DMS153 (cell line): Measurements from ENCODE around the gene PRPSAP2.

Experiments used
- DNase-seq: peaks from one replicate; lab custom pipeline; 2025; lab: John Stamatoyannopoulos, UW

PRPSAP2 gene

DNA sequence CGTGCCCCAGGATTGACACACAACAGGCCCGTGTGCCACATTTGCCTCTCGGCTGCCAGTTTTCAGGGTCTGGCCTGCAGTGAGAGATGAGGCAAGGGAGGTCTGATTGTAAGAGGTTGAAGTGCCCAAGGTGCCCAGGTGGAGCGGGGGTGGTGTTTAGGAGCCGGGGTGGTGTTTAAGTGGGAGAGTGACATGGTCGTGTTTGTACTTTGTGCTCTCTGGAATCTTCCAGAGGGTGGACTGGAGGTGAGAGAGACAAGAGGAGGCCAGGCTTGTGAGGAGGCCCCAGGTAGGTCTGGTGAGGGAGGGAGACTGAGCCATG is 104.5 kb downstream of the PRPSAP2 start:
- DNase-seq = no peak

DNA sequence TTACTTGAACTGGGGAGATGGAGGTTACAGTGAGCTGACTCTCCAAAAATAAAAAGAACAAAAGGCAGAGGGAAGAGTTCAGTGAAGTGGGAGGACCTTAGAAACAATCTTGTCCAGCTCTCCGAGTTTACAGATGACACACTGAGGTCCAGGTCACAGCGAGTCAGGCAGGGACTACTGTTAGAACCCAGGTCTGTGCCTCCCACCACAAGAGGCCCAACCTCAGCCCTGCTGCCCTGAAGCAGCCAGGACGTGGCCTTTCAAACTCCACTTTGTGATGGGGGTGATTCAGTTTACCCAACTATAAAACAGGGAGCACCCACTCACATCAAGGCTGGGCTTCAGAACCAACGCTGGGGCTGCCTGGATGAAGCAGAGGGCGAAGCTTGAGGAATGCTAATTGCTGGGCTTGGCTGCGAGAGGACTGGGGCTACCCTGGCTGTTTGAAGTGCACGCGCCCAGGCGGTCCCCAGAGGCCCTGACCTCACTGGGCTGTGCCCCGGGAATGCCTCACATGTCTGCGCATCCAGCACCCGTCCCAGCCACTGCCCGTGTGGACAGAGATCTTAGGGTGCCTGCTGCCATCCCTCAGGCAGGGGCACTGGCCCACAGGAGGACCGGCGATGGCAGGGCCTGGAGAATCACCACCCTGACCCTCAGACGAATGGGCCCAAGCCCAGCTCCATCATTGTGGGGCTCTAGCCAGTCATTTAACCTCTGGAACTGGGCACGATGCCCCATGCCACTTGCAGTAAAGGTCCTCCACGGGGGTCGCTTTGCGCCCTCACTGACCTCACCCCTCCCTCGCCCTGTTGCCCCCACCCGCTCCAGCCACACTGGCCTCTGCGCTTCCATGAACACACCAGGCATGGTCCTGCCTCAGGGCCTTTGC is 105.4 kb downstream of the PRPSAP2 start:
- DNase-seq = no peak

DNA sequence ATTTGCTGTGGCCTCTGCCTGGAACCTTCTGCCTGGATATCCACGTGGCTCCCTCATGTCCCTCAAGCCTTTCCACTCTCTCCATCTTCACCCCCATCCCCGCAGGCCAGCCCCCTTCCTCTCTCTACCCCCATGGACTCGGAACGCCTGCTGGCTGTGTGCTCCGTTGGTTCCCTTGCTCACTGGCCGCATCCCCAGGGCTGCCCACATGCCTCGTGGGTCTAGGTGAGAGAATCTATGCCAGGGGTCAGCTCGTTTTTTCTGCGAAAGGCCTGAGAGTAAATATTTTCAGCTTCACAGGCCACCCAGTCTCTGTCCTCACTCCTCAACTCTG is 106.1 kb downstream of the PRPSAP2 start:
- no peak for DNase-seq

GRCh38 chr17:18964550-18964949 is 106.6 kb downstream of the PRPSAP2 start:
- DNase-seq = no peak

DNA sequence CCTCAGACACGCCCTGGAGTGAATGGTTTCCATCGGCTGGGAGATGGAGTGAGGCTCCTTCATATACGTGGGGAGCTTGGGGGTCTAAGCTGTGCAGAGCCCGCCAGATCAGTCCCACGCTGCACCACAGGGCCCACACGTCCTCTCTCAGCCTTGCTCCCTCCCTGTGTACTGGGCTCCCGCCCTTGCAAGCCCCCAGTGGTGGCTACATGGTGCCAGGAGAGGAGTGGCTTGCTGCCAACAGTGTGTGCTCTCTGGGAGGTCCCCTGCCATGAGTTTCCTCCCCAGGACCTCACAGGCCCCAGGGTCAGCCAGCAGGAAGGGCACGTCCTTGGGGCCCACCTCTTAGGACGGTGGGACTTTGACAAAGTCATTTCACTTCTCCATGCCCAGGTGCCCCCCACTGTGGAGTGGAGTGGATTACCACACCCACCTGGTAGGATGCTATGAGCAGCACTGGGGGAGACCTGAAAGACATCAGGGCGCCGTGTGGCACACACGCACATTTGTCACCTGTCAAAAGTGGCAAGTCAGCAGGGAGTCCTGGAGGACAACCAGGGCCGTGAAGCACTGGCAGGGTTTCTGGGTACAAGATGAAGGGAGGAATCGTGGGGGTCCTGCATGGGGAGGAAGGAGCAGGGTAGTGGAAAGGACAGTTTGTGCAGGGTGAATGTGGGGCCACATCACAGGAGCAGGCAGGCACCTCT is 107.8 kb downstream of the PRPSAP2 start:
- no peak for DNase-seq

DNA sequence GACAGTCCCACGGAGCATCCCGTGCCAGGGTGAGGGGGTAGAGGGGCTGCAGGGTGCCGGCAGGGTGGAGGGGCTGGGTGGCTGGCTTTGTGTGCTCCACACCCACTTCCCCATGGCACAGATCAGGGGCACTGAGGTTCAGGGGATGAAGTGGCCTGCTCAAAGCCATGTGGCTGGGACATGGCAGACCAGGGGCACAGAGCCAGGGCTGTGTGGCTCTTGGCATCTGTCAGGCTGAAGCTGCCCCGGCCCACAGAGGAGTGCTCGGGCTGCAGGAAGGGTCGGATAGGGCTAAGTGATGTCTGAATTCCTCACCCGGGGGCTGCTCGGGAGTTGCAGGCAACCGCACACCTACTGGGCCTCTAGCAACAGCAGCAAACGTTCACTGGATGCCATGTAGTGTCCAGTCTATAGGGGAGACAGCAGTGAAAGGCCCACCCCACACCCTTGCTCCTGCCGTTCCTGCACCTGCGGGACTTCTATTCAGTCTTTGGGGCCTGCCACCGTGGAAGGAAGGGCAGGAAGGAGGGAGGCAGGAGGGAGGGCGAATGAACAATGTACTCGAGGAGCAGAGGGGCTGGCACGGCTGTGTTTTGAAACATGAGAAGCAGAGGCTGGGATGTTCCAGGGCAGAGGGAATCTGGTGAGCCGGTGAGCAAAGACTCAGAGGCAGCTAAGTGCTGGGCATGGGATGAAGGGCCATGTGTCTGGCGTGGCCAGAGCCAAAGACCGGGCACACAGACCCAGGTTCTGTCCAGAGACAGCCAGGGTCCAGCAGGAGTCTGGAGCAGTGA is 109.1 kb downstream of the PRPSAP2 start:
- DNase-seq = no peak

DNA sequence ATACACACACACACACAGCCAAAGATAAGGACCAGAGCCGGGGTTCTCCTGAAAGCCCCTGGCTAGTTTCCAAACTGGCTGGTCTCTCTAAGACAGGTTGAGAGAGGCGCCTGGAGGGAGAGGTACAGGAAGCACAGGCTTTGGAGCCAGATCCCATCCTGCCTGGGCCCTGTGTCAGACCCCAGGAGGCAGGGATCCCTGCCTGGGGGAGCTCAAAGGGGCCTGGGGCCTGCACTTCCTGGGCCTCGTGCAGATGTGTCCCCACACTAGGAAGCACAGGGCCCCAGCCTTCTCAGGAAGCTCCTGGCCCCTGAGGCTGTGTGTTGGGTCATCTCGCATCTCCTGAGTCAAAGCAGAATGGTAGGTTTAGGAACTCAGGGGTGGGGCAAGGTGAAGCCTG is 110.0 kb downstream of the PRPSAP2 start:
- no peak for DNase-seq

DNA sequence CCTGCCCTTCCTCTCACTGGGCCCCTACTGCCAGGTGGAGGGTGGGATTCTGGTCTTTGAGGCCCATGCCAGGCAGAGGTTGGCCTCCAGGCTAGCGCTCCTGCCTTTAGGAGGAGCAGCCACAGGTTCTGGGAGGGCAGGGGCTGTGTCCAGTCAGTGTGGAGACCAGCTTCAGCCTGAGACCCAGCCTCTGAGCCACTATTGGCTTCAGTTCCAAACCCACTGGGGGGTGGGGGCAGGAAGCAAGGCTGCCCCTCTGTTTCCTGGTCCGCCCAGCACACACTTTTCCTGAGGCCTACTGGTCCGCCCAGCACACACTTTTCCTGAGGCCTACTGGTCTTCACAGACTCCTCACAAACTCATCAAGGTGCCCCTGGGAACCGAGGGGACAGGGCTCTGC is 110.4 kb downstream of the PRPSAP2 start:
- DNase-seq = no peak

GRCh38 chr17:18968945-18969887 is 111.3 kb downstream of the PRPSAP2 start:
- no peak for DNase-seq

- DNase-seq = no peak
Observed at GRCh38 chr17:18970582-18971480, 112.9 kb downstream of the PRPSAP2 start.

GRCh38 chr17:18971801-18972200 is 113.9 kb downstream of the PRPSAP2 start:
- no peak for DNase-seq

- no peak for DNase-seq
Observed at GRCh38 chr17:18974407-18975149, 116.6 kb downstream of the PRPSAP2 start.

DNA sequence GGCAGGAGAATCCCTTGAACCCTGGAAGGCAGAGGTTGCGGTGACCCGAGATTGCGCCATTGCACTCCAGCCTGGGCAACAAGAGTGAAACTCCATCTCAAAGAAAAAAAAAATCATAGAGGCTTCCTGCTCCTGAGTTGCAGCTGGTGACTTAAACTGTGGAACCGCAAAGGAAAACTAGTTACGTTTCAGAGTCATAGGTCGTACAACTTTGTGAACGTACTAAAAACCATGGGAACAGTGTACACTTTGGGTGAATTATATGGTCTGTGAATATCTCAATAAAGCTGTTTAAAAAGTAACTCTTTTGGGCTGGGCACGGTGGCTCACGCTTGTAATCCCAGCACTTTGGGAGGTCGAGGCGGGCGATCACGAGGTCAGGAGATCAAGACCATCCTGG is 117.7 kb downstream of the PRPSAP2 start:
- no peak for DNase-seq

DNA sequence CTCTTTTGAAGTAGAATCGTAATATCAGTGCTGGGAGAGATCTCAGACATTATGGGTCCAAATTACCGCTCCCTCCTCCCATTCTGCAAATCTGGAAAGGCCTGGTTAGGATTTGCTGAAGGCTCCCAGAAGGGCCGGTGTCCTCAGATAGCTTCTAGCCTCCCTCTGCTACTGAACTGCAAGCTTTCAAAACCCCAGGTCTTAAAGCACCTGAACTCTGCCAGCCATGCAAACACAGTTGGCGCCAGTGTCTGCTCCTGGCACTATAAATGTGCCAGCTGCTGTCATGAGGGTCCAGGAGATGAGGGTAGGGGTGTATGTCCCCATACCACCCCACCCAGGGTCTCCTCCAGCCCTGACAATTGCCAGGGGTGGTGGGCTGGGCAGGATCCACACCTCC is 118.3 kb downstream of the PRPSAP2 start:
- DNase-seq = no peak

GRCh38 chr17:18977021-18977420 is 119.1 kb downstream of the PRPSAP2 start:
- DNase-seq = no peak

- no peak for DNase-seq
Observed at GRCh38 chr17:18977646-18978045, 119.7 kb downstream of the PRPSAP2 start.

GRCh38 chr17:18978050-18978449 is 120.1 kb downstream of the PRPSAP2 start:
- DNase-seq = no peak

DNA sequence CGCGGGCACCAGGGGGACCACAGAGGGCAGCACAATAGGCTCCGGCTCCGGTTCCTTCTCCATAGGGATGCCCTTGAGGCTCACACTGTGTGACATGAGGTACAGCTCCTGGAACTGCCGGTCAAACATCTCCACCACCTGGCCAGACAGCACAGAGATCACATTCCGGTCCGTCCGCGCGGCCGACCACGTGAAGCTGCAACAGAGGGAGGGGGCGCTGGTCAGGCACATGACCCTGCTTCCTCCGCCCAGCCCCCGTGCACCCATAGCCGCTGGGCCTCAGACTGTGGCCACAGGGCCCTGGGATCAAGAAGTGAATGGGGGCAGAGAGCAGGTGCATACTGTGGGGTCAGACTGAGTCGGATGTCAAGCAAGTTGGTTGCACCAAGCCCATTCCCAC is 120.7 kb downstream of the PRPSAP2 start:
- DNase-seq = no peak
